ENCODE data around the gene LRG1. TPM values are rescaled to one million over a fixed set of nuclear protein-coding genes. Genes with fewer than 3 reads are reported as not detected.

LRG1 gene
- total and polyA plus RNA-seq, 7 donors: 0.36 to 21.0 (median 2.4) TPM; not detected in 1

DNA sequence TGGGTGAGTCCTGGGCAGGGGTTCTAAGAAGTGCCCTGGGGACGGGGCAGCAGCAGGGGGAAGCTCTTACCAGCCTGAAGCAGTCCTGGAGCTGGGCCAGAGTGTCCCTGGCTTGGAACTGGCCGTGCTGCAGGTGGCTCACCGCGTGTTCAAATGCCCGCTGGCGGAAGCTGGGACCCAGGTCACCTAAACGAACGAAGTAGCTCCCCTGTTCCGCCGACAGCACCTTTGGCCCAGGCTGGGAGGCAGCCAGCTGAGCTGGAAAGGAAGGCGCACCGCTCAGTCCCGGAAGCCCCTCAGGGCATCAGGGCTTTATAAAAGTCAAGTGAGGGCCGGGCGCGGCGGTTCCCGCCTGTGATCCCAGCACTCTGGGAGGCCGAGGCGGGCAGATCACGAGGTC, 31.1 kb downstream of the LRG1 start:
- Histone ChIP-seq H3K27me3 (no peaks in the 10 kb centered on the region), H3K4me1 (peaks cover 0 to 69% (median 41%) of the 10 kb centered on the region in 4 donors), H3K4me3 (no peak overlapping the region), H3K36me3 (peaks cover 19 to 80% (median 43%) of the 10 kb centered on the region in 4 donors), H3K27ac (peak overlapping the region; percentile 11 to 66 (median 52)), H3K9me3 (no peaks in the 10 kb centered on the region)
- TF ChIP-seq CTCF (IDR thresholded peaks at IDR 0.05): no peak
- TF ChIP-seq EP300 (IDR thresholded peaks at IDR 0.05): no peak
- TF ChIP-seq POLR2A (IDR thresholded peaks at IDR 0.05): no peak
- TF ChIP-seq POLR2AphosphoS5 (IDR thresholded peaks at IDR 0.05): peak in 1 of 4 donors; percentile 6
- intact Hi-C loops (cut with DNase I): no loop called here
- WGBS, 2 donors: 88 to 90% methylated on average over 21 of the region's 21 CpGs
- DNase-seq: no peak

GRCh38 chr19:4507804-4508203, 32.0 kb downstream of the LRG1 start:
- Histone ChIP-seq H3K4me1 (peaks cover 0 to 62% (median 39%) of the 10 kb centered on the region in 4 donors), H3K27ac (peak overlapping the region in 2 of 4 donors; percentile 63 to 66), H3K36me3 (peaks cover 19 to 82% (median 46%) of the 10 kb centered on the region in 4 donors), H3K27me3 (no peaks in the 10 kb centered on the region), H3K4me3 (no peak overlapping the region), H3K9me3 (no peaks in the 10 kb centered on the region)
- TF ChIP-seq POLR2AphosphoS5 (IDR thresholded peaks at IDR 0.05): no peak
- TF ChIP-seq POLR2A (IDR thresholded peaks at IDR 0.05): no peak
- no peak for TF ChIP-seq CTCF (IDR thresholded peaks at IDR 0.05)
- TF ChIP-seq EP300 (IDR thresholded peaks at IDR 0.05): no peak
- intact Hi-C loops (cut with DNase I): no loop called here
- 84 to 86% methylated on average over 17 of the region's 17 CpGs for WGBS, 2 donors
- DNase-seq: no peak

DNA sequence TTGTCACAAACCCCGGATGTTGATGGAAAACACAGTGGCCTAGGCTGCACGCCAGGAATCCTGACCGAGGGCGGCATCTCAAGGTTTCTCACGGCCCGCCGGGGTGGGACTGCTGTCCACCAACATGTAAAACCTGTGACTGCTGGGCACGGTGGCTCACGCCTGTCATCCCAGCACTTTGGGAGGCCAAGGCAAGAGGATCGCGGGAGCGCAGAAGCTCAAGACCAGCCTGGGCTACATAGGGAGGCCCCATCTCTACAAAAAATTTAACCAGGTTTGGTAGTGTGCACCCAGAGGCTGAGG, 32.7 kb downstream of the LRG1 start:
- Histone ChIP-seq H3K4me1 (peaks cover 0 to 60% (median 41%) of the 10 kb centered on the region in 4 donors), H3K27me3 (no peaks in the 10 kb centered on the region), H3K9me3 (no peaks in the 10 kb centered on the region), H3K4me3 (no peak overlapping the region), H3K27ac (peak overlapping the region in 3 of 4 donors; percentile 18 to 66 (median 63)), H3K36me3 (peaks cover 19 to 85% (median 50%) of the 10 kb centered on the region in 4 donors)
- WGBS, 2 donors: 91% methylated on average over 12 of the region's 12 CpGs
- intact Hi-C loops (cut with DNase I): no loop called here
- no peak for DNase-seq
- TF ChIP-seq CTCF (IDR thresholded peaks at IDR 0.05) (no peak), EP300 (IDR thresholded peaks at IDR 0.05) (no peak), POLR2A (IDR thresholded peaks at IDR 0.05) (no peak), POLR2AphosphoS5 (IDR thresholded peaks at IDR 0.05) (no peak)

GRCh38 chr19:4506449-4507149, 33.2 kb downstream of the LRG1 start:
- Histone ChIP-seq H3K36me3 (peaks cover 19 to 85% (median 51%) of the 10 kb centered on the region in 4 donors), H3K9me3 (no peaks in the 10 kb centered on the region), H3K4me1 (peaks cover 0 to 57% (median 39%) of the 10 kb centered on the region in 4 donors), H3K4me3 (no peak overlapping the region), H3K27ac (peak overlapping the region in 3 of 4 donors; percentile 42 to 66 (median 63)), H3K27me3 (no peaks in the 10 kb centered on the region)
- TF ChIP-seq EP300 (IDR thresholded peaks at IDR 0.05): no peak
- TF ChIP-seq CTCF (IDR thresholded peaks at IDR 0.05): no peak
- intact Hi-C loops (cut with DNase I): no loop called here
- WGBS, 2 donors: 88 to 90% methylated on average over 17 of the region's 17 CpGs
- DNase-seq: no peak
